Calu3 (cell line): Measurements from ENCODE around the gene SH3BP2. TPM values are rescaled to one million over a fixed set of nuclear protein-coding genes. Genes with fewer than 3 reads are reported as not detected.
A peak's percentile ranks its signal among the peaks of the same experiment; 100 is the strongest.

Experiments
- BruUV-seq: library from RNA; stranded (reverse); fragments of 400-500 nt; replicated peaks from 2 replicates; lab custom pipeline; 2021; lab: Mats Ljungman, UMichigan
- CTCF ChIA-PET: fragments of 300-600 bp; sonication (Branson Sonifier 250); formaldehyde crosslinking; loops from one replicate; lab custom pipeline; 2022; ENCODE audit warnings: antibody characterized with exemption; lab: Charles Lee
- DNase-seq: peaks from one replicate; pipeline ENCODE4 v3.0.0; 2022
- H3K27ac Mint-ChIP-seq: one replicate; pipeline ENCODE4 v1.8.0; 2022; ENCODE audit warnings: mixed read lengths; ENCODE audit not compliant: unreplicated experiment
- H3K27me3 Mint-ChIP-seq: one replicate; pipeline ENCODE4 v1.8.0; 2022; ENCODE audit warnings: mixed read lengths; ENCODE audit not compliant: unreplicated experiment
- H3K36me3 Mint-ChIP-seq: one replicate; pipeline ENCODE4 v1.8.0; 2022; ENCODE audit warnings: mild to moderate bottlenecking, moderate library complexity, mixed read lengths; ENCODE audit not compliant: insufficient read depth, unreplicated experiment
- H3K4me1 Mint-ChIP-seq: one replicate; pipeline ENCODE4 v1.8.0; 2022; ENCODE audit warnings: mild to moderate bottlenecking, low read depth, mixed read lengths; ENCODE audit not compliant: unreplicated experiment
- H3K4me3 Mint-ChIP-seq: one replicate; pipeline ENCODE4 v1.8.0; 2022; ENCODE audit warnings: mild to moderate bottlenecking, low read depth, moderate library complexity, mixed read lengths; ENCODE audit not compliant: unreplicated experiment
- H3K9me3 Mint-ChIP-seq: one replicate; pipeline ENCODE4 v1.8.0; 2022; ENCODE audit warnings: low read depth, mixed read lengths; ENCODE audit not compliant: unreplicated experiment
- CTCF ChIP-seq: fragments of 200-600 bp; IDR thresholded peaks from one replicate; pipeline ENCODE4 v1.8.0; 2022; ENCODE audit warnings: antibody characterized with exemption; ENCODE audit not compliant: unreplicated experiment
- intact Hi-C: fragments of 100-400 bp; cut with micrococcal nuclease; formaldehyde crosslinking; loops from one replicate; pipeline ENCODE4 v1.10.0; 2022; ENCODE audit not compliant: unreplicated experiment
- total RNA-seq: library from RNA; stranded (reverse); gene quantifications from 2 replicates; pipeline ENCODE4 v1.2.3, GENCODE V29; 2022

Gene SH3BP2
- total RNA-seq, 1 experiment from 2014 or later, result 22.7 TPM

- Mint-ChIP-seq H3K27me3 (no peaks in the 10 kb centered on the region), H3K4me3 (no peak overlapping the region), H3K9me3 (no peaks in the 10 kb centered on the region), H3K36me3 (peaks cover 11% of the 10 kb centered on the region), H3K4me1 (peaks cover 6% of the 10 kb centered on the region), H3K27ac (no peak overlapping the region)
- CTCF ChIA-PET, result no interaction called here
- TF ChIP-seq CTCF, result no peak
- intact Hi-C loops, result no loop called here
- DNase-seq, result no peak
- BruUV-seq, result no TSS peak
Observed at GRCh38 chr4:2789793-2790582, 2.9 kb upstream of the SH3BP2 start.

DNA sequence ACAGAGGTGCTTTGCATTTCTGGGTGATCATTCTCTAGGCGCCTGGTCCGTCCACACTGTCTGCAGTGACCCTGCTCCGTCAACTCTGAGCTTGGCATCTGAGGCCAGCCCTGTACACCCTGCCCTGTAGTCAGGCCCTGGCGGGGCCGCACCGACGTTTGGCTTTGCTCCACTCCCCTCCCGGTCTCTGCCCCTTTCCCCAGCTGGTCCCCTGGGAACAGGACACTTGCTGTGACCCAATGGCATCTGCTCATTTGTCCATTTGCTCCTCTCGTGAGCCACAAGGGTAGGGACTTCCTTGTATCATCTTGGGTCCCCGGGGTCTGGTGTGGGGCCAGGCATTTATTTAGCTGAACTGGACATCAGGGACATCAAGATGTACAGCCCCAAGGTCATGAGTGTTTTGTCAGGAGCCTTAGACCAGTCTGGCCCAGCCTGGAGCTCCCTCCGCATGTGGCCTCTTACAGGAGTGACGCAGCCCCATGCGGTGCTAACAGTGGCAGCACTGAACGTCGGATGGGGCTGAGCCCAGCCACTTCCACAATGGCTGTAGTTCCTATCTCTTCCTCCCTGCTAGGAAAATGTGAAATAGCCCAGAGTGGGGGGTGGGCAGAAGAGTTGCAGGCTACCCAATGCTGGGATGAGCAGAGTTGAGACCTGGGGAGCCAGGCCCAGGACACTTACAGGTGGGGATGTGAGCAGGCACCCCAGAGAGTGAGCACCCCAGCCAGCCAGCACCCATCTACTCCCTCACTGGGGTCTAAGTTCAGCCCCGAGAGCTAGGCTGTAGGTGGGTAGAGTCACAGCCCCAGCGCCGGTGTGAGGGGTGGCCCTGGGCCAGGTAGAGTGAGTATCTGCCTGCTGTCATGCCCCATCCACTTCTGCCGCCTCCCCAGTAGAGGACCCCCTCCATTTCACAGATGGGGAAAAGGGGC is 2.0 kb upstream of the SH3BP2 start:
- H3K27me3 Mint-ChIP-seq, result no peaks in the 10 kb centered on the region
- BruUV-seq, result no TSS peak
- no peak overlapping the region for H3K4me3 Mint-ChIP-seq
- DNase-seq, result no peak
- TF ChIP-seq CTCF, result no peak
- peaks cover 14% of the 10 kb centered on the region for H3K36me3 Mint-ChIP-seq
- H3K4me1 Mint-ChIP-seq, result peaks cover 6% of the 10 kb centered on the region
- H3K27ac Mint-ChIP-seq, result peak overlapping the region; percentile 59
- H3K9me3 Mint-ChIP-seq, result no peaks in the 10 kb centered on the region
- CTCF ChIA-PET, result no interaction called here
- intact Hi-C loops, result no loop called here

DNA sequence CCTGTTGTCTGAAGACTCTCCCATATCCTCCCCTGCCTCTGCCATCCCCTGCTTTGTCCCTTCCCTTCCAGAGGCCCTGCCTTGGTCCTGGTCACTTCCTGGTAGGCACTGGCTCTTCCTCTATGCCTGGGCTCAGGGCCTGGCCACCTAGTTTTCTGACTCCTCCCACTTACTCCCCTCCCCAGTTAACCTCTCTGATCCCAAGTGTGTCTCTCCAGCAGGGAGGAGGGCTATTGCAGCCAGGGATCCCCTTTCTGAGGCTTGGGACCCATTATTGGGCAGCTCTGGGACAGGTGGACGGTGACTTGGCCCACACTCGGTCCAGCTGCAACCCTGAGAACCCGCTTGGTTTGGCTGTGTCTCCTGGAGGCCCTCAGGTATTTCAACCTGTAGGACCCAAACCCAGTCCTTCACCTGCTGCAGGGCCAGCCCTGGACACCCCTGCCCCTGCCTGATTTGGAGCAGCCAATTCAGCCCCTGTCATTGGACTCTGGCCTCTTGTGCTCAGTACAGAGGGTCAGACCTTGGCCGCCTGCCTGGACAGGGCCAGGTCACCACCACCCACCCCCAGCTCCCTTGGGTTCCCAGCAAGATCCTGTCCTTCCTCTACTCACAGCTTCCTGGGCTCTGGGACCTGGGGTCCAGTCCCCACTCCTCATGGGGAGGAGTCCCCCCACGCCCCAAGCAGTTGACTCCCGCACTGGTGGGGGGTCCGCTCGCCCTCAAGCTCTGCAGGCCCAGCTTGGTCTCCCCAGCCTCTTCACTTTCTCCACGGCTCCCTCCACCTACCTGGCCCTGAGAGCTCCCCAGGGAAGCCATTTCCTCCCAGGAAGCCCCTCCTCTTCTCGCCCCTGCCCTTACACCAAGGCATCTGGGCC is 1.1 kb upstream of the SH3BP2 start:
- Mint-ChIP-seq H3K27me3 (no peaks in the 10 kb centered on the region), H3K4me3 (peak overlapping the region; percentile 24), H3K4me1 (peaks cover 6% of the 10 kb centered on the region), H3K36me3 (peaks cover 14% of the 10 kb centered on the region), H3K9me3 (no peaks in the 10 kb centered on the region), H3K27ac (peak overlapping the region; percentile 59)
- no peak for TF ChIP-seq CTCF
- no TSS peak for BruUV-seq
- CTCF ChIA-PET, result no interaction called here
- no peak for DNase-seq
- intact Hi-C loops, result no loop called here

DNA sequence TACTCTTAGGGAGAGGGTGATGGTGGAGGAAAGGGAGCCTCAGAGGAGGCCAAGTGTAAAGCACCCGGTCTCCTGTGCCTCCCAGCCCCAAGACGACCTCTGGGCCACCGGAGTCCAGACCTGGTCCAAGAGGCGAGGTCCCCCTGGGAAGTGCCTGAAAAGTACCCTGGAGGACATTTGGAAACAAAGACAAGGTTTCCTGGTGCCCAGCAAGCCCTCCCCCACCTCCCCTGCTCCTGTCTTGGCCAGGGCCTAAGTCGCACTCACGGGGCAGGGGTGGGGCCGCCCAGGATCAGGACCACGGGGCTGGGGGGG is 532 bp upstream of the SH3BP2 start:
- CTCF ChIA-PET, result no interaction called here
- intact Hi-C loops, result no loop called here
- DNase-seq, result no peak
- Mint-ChIP-seq H3K36me3 (peaks cover 14% of the 10 kb centered on the region), H3K27ac (no peak overlapping the region), H3K4me1 (peaks cover 6% of the 10 kb centered on the region), H3K4me3 (peak overlapping the region; percentile 24), H3K27me3 (no peaks in the 10 kb centered on the region), H3K9me3 (no peaks in the 10 kb centered on the region)
- no peak for TF ChIP-seq CTCF
- BruUV-seq, result no TSS peak
